Measurements from ENCODE around the gene CAMTA1. TPM values are rescaled to one million over a fixed set of nuclear protein-coding genes. Genes with fewer than 3 reads are reported as not detected.

CAMTA1 gene
- total RNA-seq, 1 donor from 2014 or later = 72.4 TPM

GRCh38 chr1:7062346-7063061 lies 277.2 kb downstream of the CAMTA1 start:
- intact Hi-C loops (cut with DNase I) = loop anchor here (10.0 kb wide), 1 partner anchor 338 kb away; no protein-coding TSS in a partner anchor
- ATAC-seq (no peak), DNase-seq (ENCODE audit: low spot score) (no peak)

GRCh38 chr1:7063981-7064380 lies 278.7 kb downstream of the CAMTA1 start:
- ATAC-seq = no peak
- intact Hi-C loops (cut with DNase I) = loop anchor here (10.0 kb wide), 1 partner anchor 339 kb away; no protein-coding TSS in a partner anchor
- no peak for DNase-seq (ENCODE audit: low spot score)

DNA sequence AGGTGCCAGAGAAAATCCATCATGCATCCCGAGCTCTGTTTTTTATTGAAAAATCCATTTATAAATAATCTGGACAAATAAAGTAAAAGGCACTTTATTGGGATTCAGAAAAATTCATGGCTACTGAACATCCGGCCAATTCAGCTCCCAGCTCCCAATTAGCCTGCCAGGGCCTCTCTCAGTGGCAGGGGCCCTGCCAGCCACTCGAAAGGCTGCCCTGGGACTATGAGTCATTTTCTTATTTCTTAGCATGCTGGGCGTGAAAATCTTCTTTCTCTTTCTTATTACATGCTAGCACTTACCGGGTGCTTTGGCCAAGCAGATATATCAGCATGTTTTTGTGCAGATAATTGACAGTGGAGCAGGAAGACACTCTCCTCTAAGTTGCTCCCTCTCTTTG lies 283.3 kb downstream of the CAMTA1 start:
- intact Hi-C loops (cut with DNase I) = loop anchor here (10.0 kb wide), 1 partner anchor 344 kb away; no protein-coding TSS in a partner anchor
- ATAC-seq (no peak), DNase-seq (ENCODE audit: low spot score) (no peak)

DNA sequence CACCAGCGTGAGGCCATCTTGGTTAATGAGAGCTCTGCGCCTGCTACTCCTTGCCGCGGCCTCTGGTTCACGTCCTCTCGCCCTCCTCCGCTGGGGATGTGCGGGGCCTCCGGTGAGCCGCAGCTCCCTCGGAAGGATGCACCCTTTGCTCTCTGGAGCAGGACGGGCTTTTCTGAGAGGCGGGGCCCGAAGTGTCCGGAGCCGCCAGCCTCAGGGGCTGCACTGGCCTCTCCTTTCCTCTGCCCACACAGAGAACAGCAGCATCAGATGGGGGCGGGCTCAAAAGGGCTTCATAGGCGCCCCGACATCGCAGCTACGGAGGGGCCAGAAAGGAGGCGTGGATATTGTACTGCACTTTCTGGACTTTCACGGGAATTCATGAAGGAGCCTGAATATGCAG lies 284.7 kb downstream of the CAMTA1 start:
- peak; percentile 20 for ATAC-seq
- intact Hi-C loops (cut with DNase I) = loop anchor here (10.0 kb wide), 1 partner anchor 345 kb away; no protein-coding TSS in a partner anchor
- DNase-seq (ENCODE audit: low spot score) = no peak

- intact Hi-C loops (cut with DNase I) = no loop called here
- ATAC-seq = peak; percentile 84
- peak; percentile 82 for DNase-seq (ENCODE audit: low spot score)
These were observed 285.3 kb downstream of the CAMTA1 start for GRCh38 chr1:7070389-7071029.

DNA sequence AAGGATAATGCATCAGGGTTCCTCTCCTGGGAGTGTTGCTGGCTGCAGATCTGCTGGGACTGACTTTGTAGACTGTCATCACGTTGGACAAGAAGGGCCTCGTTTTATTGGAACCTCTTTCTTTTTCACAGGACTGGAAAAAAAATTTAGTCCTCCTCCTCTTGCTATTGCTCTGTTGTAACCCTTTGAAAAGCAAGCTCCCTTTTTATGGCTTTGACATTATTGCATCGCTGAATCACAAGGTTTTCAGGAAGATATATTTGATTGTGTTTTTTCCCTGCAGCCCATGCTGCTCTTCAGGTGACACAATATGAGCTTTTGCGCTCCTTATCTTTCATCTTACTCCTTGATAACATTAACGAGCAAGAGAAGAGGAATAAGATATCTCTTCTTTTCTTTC lies 290.9 kb downstream of the CAMTA1 start:
- DNase-seq (ENCODE audit: low spot score) (no peak), ATAC-seq (no peak)
- intact Hi-C loops (cut with DNase I) = no loop called here

DNA sequence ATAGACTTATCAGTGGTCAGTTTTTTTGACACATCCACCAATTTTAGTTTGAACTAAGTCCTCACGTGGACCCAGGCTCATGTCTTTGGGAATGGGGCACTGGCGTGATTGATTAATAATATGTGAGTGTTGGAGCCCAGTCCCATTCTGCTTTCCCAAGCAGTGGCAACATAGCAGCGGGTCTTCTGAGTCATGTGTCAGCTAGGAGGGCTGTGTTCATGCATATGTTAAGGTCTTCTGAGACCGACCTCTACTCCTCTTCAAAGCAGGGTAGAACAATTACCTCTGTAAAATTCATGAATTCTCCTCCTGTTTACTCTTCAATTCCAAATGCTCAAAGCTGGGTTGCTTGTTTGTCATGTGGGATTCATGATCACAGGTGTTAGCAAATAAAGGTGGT lies 291.3 kb downstream of the CAMTA1 start:
- DNase-seq (ENCODE audit: low spot score) (no peak), ATAC-seq (no peak)
- intact Hi-C loops (cut with DNase I) = no loop called here

DNA sequence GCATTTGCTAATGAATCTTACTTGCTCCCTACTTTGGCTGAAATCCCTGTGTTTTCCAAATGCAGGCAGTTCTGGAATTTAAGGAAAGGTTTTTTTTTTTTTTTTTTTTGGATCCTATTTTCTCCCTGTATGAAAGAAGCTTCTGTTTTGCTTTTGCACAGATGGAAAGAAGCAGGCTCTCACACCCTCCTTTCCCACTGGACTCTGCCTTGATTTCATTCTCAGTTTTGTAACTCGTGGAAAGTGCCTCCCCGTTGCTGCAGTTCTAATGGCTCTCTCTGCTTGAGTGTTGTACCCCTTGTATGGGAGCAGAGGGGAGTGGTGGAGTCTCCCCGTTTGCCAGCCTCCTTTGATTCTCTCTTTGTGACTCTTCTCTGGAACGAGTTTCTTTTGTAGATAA lies 291.9 kb downstream of the CAMTA1 start:
- no peak for DNase-seq (ENCODE audit: low spot score)
- intact Hi-C loops (cut with DNase I) = no loop called here

DNA sequence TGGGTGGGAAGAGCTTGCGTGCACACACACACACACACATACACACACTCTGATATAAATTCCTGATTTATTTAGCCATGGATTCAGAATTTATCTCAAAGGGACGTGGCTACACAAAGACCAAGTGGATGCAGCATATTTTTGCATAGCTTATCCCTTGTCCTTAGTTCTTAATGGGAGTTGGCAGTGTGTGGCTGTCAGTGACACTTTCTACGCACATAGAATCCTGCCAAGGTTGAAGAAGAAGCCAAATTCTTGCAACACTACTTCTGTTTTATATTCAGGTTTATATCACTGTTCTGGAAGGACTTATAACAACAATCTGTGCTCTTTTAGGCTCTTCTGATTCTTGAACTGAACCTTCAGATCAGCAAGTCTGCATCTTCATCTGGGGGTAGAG lies 292.7 kb downstream of the CAMTA1 start:
- DNase-seq (ENCODE audit: low spot score) (no peak), ATAC-seq (no peak)
- intact Hi-C loops (cut with DNase I) = no loop called here

More for the DNA sequence above, 291.9 kb downstream of the CAMTA1 start:
- ATAC-seq = no peak

GRCh38 chr1:7079637-7080036 lies 294.4 kb downstream of the CAMTA1 start:
- intact Hi-C loops (cut with DNase I) = no loop called here
- DNase-seq (ENCODE audit: low spot score) = no peak
- no peak for ATAC-seq

GRCh38 chr1:7084232-7084894 lies 299.1 kb downstream of the CAMTA1 start:
- no peak for DNase-seq (ENCODE audit: low spot score)
- no peak for ATAC-seq
- intact Hi-C loops (cut with DNase I) = no loop called here

DNA sequence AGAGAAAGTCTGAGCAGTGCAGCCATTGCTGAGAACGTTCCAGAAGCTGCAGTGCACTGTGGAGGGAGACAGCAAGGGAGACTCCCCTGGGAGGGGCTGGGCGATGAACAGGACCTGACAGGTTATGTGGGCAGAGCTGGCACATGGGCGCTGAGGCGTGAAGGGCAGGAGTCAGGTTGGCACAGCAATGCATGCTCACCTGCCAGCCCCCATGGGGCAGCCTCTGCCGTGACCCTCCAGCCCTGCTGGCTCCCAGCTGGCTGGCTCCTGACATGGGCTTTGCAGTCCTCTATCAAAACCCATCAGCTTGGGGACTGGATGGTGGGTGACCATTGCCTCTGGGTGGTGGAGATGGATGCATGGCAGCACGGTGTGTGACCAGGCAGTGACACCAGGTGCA lies 300.3 kb downstream of the CAMTA1 start:
- intact Hi-C loops (cut with DNase I) = no loop called here
- DNase-seq (ENCODE audit: low spot score) (no peak), ATAC-seq (no peak)

DNA sequence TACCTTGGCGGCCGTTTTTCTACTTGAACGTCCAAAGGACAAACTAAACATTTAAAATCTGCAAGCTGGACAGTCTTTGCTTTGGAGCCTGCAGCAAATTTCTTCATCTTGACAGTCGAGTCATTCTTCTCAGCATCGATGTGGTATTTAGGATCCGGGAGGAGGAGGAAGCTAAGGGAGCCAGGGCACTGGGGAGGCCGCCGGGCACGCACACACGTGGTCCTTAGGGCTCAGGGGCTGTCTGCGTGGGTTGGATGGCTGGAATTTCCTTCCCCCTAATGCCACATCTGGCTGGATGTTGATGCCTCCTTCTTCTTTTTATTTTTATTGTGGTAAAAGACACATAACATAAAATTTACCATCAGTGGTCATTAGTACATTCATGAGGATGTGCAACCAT lies 300.9 kb downstream of the CAMTA1 start:
- intact Hi-C loops (cut with DNase I) = no loop called here
- DNase-seq (ENCODE audit: low spot score) (no peak), ATAC-seq (no peak)

GRCh38 chr1:7087888-7088287 lies 302.6 kb downstream of the CAMTA1 start:
- ATAC-seq = no peak
- DNase-seq (ENCODE audit: low spot score) = no peak
- intact Hi-C loops (cut with DNase I) = no loop called here

DNA sequence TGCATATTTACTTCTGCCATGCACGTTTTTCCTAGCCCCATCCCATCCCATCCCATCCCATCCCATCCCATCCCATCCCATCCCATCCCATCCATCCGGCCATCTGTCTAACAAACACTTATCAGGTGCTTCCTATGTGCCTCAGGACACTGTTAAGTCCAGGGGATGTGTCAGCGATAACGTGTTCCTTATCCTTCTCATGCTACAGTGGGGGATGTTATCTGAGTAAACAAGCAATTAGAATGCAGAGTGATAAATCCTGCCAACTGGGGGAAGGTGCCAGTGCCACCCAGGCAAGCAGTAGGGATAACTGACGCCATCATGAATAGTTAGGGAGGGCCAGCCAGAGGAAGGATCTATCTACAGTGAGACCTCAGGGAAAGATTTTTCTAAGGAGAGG lies 304.2 kb downstream of the CAMTA1 start:
- ATAC-seq (no peak), DNase-seq (ENCODE audit: low spot score) (no peak)
- intact Hi-C loops (cut with DNase I) = no loop called here

- intact Hi-C loops (cut with DNase I) = no loop called here
- DNase-seq (ENCODE audit: low spot score) (no peak), ATAC-seq (no peak)
These were observed 308.0 kb downstream of the CAMTA1 start for GRCh38 chr1:7093297-7093696.

DNA sequence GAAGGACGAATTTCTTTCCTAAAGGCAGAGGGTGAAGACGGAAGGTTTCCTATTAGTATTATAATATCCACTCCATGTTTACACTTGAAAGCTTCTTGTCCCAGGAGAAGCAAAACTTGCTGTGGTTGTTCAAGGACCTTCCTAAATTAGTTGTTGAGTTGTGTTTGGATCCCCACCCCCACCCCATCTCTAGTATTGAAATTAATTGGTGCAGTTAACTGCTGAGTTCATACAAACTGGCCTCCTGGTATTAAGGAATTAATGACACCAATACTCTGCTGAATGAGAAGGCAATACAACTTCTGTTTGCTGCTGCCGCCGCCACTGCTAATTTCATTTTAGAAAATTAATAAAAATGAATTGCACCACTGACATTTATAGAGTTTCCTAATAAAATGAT lies 308.8 kb downstream of the CAMTA1 start:
- intact Hi-C loops (cut with DNase I) = no loop called here
- ATAC-seq (no peak), DNase-seq (ENCODE audit: low spot score) (no peak)

GRCh38 chr1:7094509-7094908 lies 309.3 kb downstream of the CAMTA1 start:
- no peak for ATAC-seq
- DNase-seq (ENCODE audit: low spot score) = no peak
- intact Hi-C loops (cut with DNase I) = no loop called here

DNA sequence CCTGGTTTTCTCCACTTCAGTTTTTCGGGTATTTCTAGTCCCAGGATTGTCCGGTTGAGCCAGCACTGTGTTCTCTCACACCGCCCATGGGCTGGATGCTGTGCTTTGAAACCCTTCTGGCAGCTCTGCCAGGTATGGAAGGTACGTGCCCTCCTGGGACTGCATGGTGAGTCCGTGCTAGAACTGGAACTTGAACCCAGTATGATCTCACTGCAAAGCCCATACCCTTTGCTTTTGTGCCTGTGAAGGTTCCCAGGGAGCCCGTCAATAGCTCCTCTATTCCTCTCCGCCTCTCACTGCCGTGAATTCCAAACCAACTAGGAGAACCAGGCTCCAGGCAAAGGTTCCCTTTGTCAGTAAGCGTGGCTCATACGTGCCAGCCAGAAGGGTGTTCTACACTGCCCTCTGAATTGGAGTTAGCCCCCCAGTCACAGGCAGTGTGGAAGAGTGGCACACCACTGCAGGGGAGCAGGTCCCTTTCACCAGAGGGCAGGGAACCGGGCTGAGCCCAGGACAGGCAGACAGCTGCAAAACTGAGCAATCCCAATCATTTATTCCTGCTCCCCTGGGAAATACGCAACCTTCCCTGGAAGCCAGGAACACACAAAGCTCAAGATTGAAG lies 310.2 kb downstream of the CAMTA1 start:
- ATAC-seq (no peak), DNase-seq (ENCODE audit: low spot score) (no peak)
- intact Hi-C loops (cut with DNase I) = no loop called here

Data from sciatic nerve (tissue), 2 donors.